ENCODE measurements around the gene ENG. TPM values are rescaled to one million over a fixed set of nuclear protein-coding genes. Genes with fewer than 3 reads are reported as not detected.

The ENG gene
- total and polyA plus RNA-seq, 12 donors, result 76.8 to 310 (median 142) TPM

- 95 to 97% methylated on average over 10 of the region's 10 CpGs for WGBS, 2 donors
- H3K4me1 ChIP-seq, result peaks cover 0 to 33% (median 9%) of the 10 kb centered on the region in 9 donors
- intact Hi-C loops (cut with DNase I), result loop anchor here in 1 of 10 donors (5.0 kb wide), 1 partner anchor 62 kb away; no protein-coding TSS in a partner anchor
- H3K9me3 ChIP-seq, result no peaks in the 10 kb centered on the region
- DNase-seq (no peak), ATAC-seq (no peak)
- no peak overlapping the region for H3K4me3 ChIP-seq
- no peaks in the 10 kb centered on the region for H3K27me3 ChIP-seq
- H3K27ac ChIP-seq, result peak overlapping the region in 4 of 10 donors; percentile 19 to 50 (median 42)
- no peak for TF ChIP-seq CTCF (IDR thresholded peaks at IDR 0.05)
- peaks cover 0 to 97% (median 50%) of the 10 kb centered on the region in 9 donors for H3K36me3 ChIP-seq
Observed at GRCh38 chr9:127810378-127811187, 43.9 kb downstream of the ENG start.

GRCh38 chr9:127809540-127810377 lies 44.7 kb downstream of the ENG start:
- DNase-seq (peak in 1 of 2 donors; percentile 50), ATAC-seq (peak in 5 of 8 donors; percentile 18 to 29 (median 23))
- 43 to 52% methylated on average over 43 to 57 of the region's 57 CpGs for WGBS, 2 donors
- TF ChIP-seq CTCF (IDR thresholded peaks at IDR 0.05), result no peak
- intact Hi-C loops (cut with DNase I), result loop anchor here in 3 of 10 donors (5.0 to 10.0 kb wide), 3 partner anchors 63 to 108 kb away; partner anchors contain the start of gene ST6GALNAC4 (in 2 of the 3)
- H3K4me3 ChIP-seq, result peak overlapping the region in 1 of 10 donors; percentile 14
- H3K27me3 ChIP-seq, result no peaks in the 10 kb centered on the region
- H3K9me3 ChIP-seq, result no peaks in the 10 kb centered on the region
- peaks cover 0 to 41% (median 9%) of the 10 kb centered on the region in 9 donors for H3K4me1 ChIP-seq
- peak overlapping the region in 7 of 10 donors; percentile 3 to 73 (median 53) for H3K27ac ChIP-seq
- peaks cover 0 to 93% (median 42%) of the 10 kb centered on the region in 9 donors for H3K36me3 ChIP-seq

GRCh38 chr9:127809002-127809539 lies 45.4 kb downstream of the ENG start:
- ATAC-seq (peak in 6 of 8 donors; percentile 5 to 30 (median 17)), DNase-seq (no peak)
- Histone ChIP-seq H3K36me3 (peaks cover 0 to 91% (median 35%) of the 10 kb centered on the region in 9 donors), H3K27ac (peak overlapping the region in 7 of 10 donors; percentile 3 to 73 (median 53)), H3K27me3 (no peaks in the 10 kb centered on the region), H3K4me1 (peaks cover 2 to 46% (median 14%) of the 10 kb centered on the region in 9 donors), H3K9me3 (no peaks in the 10 kb centered on the region), H3K4me3 (peak overlapping the region in 1 of 10 donors; percentile 14)
- WGBS, 2 donors, result 47 to 55% methylated on average over 9 of the region's 9 CpGs
- no peak for TF ChIP-seq CTCF (IDR thresholded peaks at IDR 0.05)
- intact Hi-C loops (cut with DNase I), result loop anchor here in 2 of 10 donors (5.0 to 10.0 kb wide), 3 partner anchors 63 to 108 kb away; partner anchors contain the start of gene ST6GALNAC4 (in 2 of the 2)
